ENCODE measurements around the gene ZBTB37. TPM values are rescaled to one million over a fixed set of nuclear protein-coding genes. Genes with fewer than 3 reads are reported as not detected.

Gene ZBTB37
- total RNA-seq, 1 experiment from 2014 or later, result 8.4 TPM

DNA sequence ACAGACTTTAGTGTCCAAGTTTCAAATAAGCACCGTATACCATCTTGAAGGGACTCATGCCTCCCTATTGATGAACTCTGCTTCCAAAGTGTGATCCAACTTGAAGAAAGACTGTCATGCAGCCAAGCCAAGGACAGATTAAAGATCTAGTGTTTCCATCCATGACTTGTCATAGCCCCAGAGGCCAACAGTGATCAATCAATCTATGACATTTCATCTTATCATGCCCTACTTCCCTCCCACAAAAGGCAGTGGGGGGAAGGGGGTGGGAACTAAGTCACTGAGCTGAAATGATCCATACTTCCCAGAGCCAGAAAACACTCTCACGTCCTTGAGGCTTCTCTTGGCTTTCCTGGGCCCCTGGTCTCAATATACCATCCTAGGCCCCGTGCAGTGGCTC lies 44.9 kb downstream of the ZBTB37 start:
- H3K4me1 Mint-ChIP-seq (ENCODE audit: low read depth, unreplicated experiment), result peaks cover 10% of the 10 kb centered on the region
- no peak for TF ChIP-seq CTCF (IDR thresholded peaks at IDR 0.05; ENCODE audit: insufficient read depth in 1 of 2, low read depth in 1 of 2, low read length in 1 of 2, severe bottlenecking in 1 of 2, unreplicated experiment in 1 of 2)
- H3K4me3 ChIP-seq (ENCODE audit: low read depth, low read length), result no peak overlapping the region
- ChIA-PET POLR2A (no interaction called here), CTCF (no interaction called here)
- no peaks in the 10 kb centered on the region for H3K27me3 ChIP-seq (replicated peaks; ENCODE audit: control insufficient read depth, insufficient read depth, low read length)
- no peaks in the 10 kb centered on the region for H3K36me3 ChIP-seq (ENCODE audit: control insufficient read depth, insufficient read depth, low read length)
- no peaks in the 10 kb centered on the region for H3K27me3 Mint-ChIP-seq (ENCODE audit: insufficient read depth, unreplicated experiment)
- intact Hi-C loops (cut with micrococcal nuclease; ENCODE audit: unreplicated experiment), result loop anchor here (10.0 kb wide), 1 partner anchor 488 kb away; no protein-coding TSS in a partner anchor
- no TSS peak for BruUV-seq (replicated peaks)
- H3K9me3 Mint-ChIP-seq (ENCODE audit: unreplicated experiment), result no peaks in the 10 kb centered on the region
- no peak for DNase-seq
- H3K27ac Mint-ChIP-seq (ENCODE audit: unreplicated experiment), result no peak overlapping the region
- no peaks in the 10 kb centered on the region for H3K36me3 Mint-ChIP-seq (ENCODE audit: insufficient read depth, unreplicated experiment)
- H3K4me3 Mint-ChIP-seq (ENCODE audit: unreplicated experiment), result no peak overlapping the region
- H3K9me3 ChIP-seq, result no peaks in the 10 kb centered on the region
- H3K4me1 ChIP-seq, result 0 out of 2 replicates have a peak, but pooled peaks cover 7% of the 10 kb centered on the region

GRCh38 chr1:173914366-173914871 lies 46.2 kb downstream of the ZBTB37 start:
- peak; percentile 38 to 41 for TF ChIP-seq CTCF (IDR thresholded peaks at IDR 0.05; ENCODE audit: insufficient read depth in 1 of 2, low read depth in 1 of 2, low read length in 1 of 2, severe bottlenecking in 1 of 2, unreplicated experiment in 1 of 2)
- 0 out of 2 replicates have a peak, but pooled peaks cover 7% of the 10 kb centered on the region for H3K4me1 ChIP-seq
- Mint-ChIP-seq H3K27me3 (ENCODE audit: insufficient read depth, unreplicated experiment) (no peaks in the 10 kb centered on the region), H3K4me3 (ENCODE audit: unreplicated experiment) (no peak overlapping the region), H3K27ac (ENCODE audit: unreplicated experiment) (no peak overlapping the region), H3K36me3 (ENCODE audit: insufficient read depth, unreplicated experiment) (no peaks in the 10 kb centered on the region), H3K4me1 (ENCODE audit: low read depth, unreplicated experiment) (peaks cover 10% of the 10 kb centered on the region), H3K9me3 (ENCODE audit: unreplicated experiment) (no peaks in the 10 kb centered on the region)
- ChIA-PET CTCF (no interaction called here), POLR2A (interaction anchor here (0.7 kb wide), 1 partner anchor 12 kb away, joined by 5 read pairs; no protein-coding TSS in a partner anchor)
- H3K36me3 ChIP-seq (ENCODE audit: control insufficient read depth, insufficient read depth, low read length), result no peaks in the 10 kb centered on the region
- intact Hi-C loops (cut with micrococcal nuclease; ENCODE audit: unreplicated experiment), result loop anchor here (1.0 to 10.0 kb wide), 2 partner anchors 46 to 490 kb away; partner anchors contain the start of gene ZBTB37
- H3K27me3 ChIP-seq (replicated peaks; ENCODE audit: control insufficient read depth, insufficient read depth, low read length), result no peaks in the 10 kb centered on the region
- DNase-seq, result peak in 1 of 2 experiments; percentile 37
- no TSS peak for BruUV-seq (replicated peaks)
- H3K4me3 ChIP-seq (ENCODE audit: low read depth, low read length), result no peak overlapping the region
- H3K9me3 ChIP-seq, result no peaks in the 10 kb centered on the region

DNA sequence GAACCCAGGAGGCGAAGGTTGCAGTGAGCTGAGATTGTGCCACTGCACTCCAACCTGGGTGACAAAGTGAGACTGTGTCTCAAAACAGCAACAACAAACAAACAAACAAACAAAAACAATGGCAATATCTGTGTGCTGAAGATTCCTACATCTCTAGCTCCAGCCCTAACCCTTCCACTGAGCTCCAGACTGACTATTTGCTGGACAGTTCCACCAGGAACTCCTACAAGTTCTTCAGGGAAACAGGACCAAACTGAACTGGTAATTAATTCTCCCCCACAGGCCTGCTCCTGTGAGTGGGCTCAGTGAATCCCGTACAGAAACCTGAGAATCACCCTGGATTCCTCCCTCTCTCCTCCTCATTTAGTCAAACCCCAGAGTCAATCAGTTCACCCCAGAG lies 47.4 kb downstream of the ZBTB37 start:
- Histone ChIP-seq H3K27me3 (replicated peaks; ENCODE audit: control insufficient read depth, insufficient read depth, low read length) (no peaks in the 10 kb centered on the region), H3K9me3 (no peaks in the 10 kb centered on the region), H3K4me3 (ENCODE audit: low read depth, low read length) (no peak overlapping the region), H3K4me1 (0 out of 2 replicates have a peak, but pooled peaks cover 7% of the 10 kb centered on the region), H3K36me3 (ENCODE audit: control insufficient read depth, insufficient read depth, low read length) (no peaks in the 10 kb centered on the region)
- H3K4me1 Mint-ChIP-seq (ENCODE audit: low read depth, unreplicated experiment), result peaks cover 10% of the 10 kb centered on the region
- TF ChIP-seq CTCF (IDR thresholded peaks at IDR 0.05; ENCODE audit: insufficient read depth in 1 of 2, low read depth in 1 of 2, low read length in 1 of 2, severe bottlenecking in 1 of 2, unreplicated experiment in 1 of 2), result no peak
- no TSS peak for BruUV-seq (replicated peaks)
- H3K36me3 Mint-ChIP-seq (ENCODE audit: insufficient read depth, unreplicated experiment), result no peaks in the 10 kb centered on the region
- H3K4me3 Mint-ChIP-seq (ENCODE audit: unreplicated experiment), result no peak overlapping the region
- no peaks in the 10 kb centered on the region for H3K27me3 Mint-ChIP-seq (ENCODE audit: insufficient read depth, unreplicated experiment)
- ChIA-PET POLR2A (no interaction called here), CTCF (no interaction called here)
- no peak overlapping the region for H3K27ac Mint-ChIP-seq (ENCODE audit: unreplicated experiment)
- intact Hi-C loops (cut with micrococcal nuclease; ENCODE audit: unreplicated experiment), result loop anchor here (10.0 kb wide), 1 partner anchor 491 kb away; no protein-coding TSS in a partner anchor
- no peak for DNase-seq
- H3K9me3 Mint-ChIP-seq (ENCODE audit: unreplicated experiment), result no peaks in the 10 kb centered on the region

All from Caco-2 (cell line).